Measurements from ENCODE around the gene CYB561D1. TPM values are rescaled to one million over a fixed set of nuclear protein-coding genes. Genes with fewer than 3 reads are reported as not detected.
A peak's percentile ranks its signal among the peaks of the same experiment; 100 is the strongest.

CYB561D1 gene
- total and polyA plus RNA-seq, 2 of the 8 experiments (the other 6 are each of a cell fraction or from before 2014, with no cell fraction given), result 3.6 to 3.8 TPM

GRCh38 chr1:109548321-109549267 lies 54.7 kb downstream of the CYB561D1 start, which contains the start of gene GNAI3 (continued):
- TF ChIP-seq JUND (IDR thresholded peaks at IDR 0.05; ENCODE audit: low read length), result no peak
- TF ChIP-seq NRF1 (IDR thresholded peaks at IDR 0.05; ENCODE audit: low read depth, low read length), result no peak
- no peak for TF ChIP-seq CTBP2 (IDR thresholded peaks at IDR 0.05; ENCODE audit: borderline replicate concordance, insufficient read depth, insufficient read length, low read length)
- TF ChIP-seq CEBPB (IDR thresholded peaks at IDR 0.05; ENCODE audit: low read depth, low read length), result no peak
- TF ChIP-seq YY1 (IDR thresholded peaks at IDR 0.05; ENCODE audit: low read depth, low read length), result 0 out of 2 replicates have a peak, but pooled peaks have one; percentile 8
- TF ChIP-seq, protein P1, sequence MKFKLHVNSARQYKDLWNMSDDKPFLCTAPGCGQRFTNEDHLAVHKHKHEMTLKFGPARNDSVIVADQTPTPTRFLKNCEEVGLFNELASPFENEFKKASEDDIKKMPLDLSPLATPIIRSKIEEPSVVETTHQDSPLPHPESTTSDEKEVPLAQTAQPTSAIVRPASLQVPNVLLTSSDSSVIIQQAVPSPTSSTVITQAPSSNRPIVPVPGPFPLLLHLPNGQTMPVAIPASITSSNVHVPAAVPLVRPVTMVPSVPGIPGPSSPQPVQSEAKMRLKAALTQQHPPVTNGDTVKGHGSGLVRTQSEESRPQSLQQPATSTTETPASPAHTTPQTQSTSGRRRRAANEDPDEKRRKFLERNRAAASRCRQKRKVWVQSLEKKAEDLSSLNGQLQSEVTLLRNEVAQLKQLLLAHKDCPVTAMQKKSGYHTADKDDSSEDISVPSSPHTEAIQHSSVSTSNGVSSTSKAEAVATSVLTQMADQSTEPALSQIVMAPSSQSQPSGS (IDR thresholded peaks at IDR 0.05; ENCODE audit: low read length), result no peak
- no peak for TF ChIP-seq CBX8 (IDR thresholded peaks at IDR 0.05; ENCODE audit: borderline replicate concordance, low read depth, low read length)
- TF ChIP-seq EP300 (IDR thresholded peaks at IDR 0.05; ENCODE audit: borderline replicate concordance in 1 of 2, low read depth in 2 of 2, low read length in 2 of 2), result no peak
- no peak for TF ChIP-seq EGR1 (IDR thresholded peaks at IDR 0.05; ENCODE audit: borderline replicate concordance, low read depth, low read length)
- TF ChIP-seq SIN3A (conservative IDR thresholded peaks at IDR 0.05 in 1 of 2, IDR thresholded peaks at IDR 0.05 in 1 of 2; ENCODE audit: low read depth in 1 of 2, low read length in 2 of 2), result peak in 1 of 2 experiments; percentile 76; a peak in 1 of 4 replicates
- TF ChIP-seq, protein P2, sequence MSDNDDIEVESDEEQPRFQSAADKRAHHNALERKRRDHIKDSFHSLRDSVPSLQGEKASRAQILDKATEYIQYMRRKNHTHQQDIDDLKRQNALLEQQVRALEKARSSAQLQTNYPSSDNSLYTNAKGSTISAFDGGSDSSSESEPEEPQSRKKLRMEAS (IDR thresholded peaks at IDR 0.05), result peak; percentile 71
- no peak for TF ChIP-seq TCF12 (IDR thresholded peaks at IDR 0.05; ENCODE audit: low read depth, low read length)
- no peak for TF ChIP-seq BRCA1 (IDR thresholded peaks at IDR 0.05; ENCODE audit: low read depth, low read length)
- peak; percentile 82 for TF ChIP-seq CREB1 (IDR thresholded peaks at IDR 0.05)
- TF ChIP-seq TBP (IDR thresholded peaks at IDR 0.05; ENCODE audit: low read depth, low read length), result peak; percentile 92
- no peak for TF ChIP-seq EZH2 (IDR thresholded peaks at IDR 0.05; ENCODE audit: low read depth, low read length, severe bottlenecking)
- peak; percentile 98 for TF ChIP-seq ASH2L (IDR thresholded peaks at IDR 0.05; ENCODE audit: low read length)
- TF ChIP-seq POU5F1 (IDR thresholded peaks at IDR 0.05; ENCODE audit: low read depth, low read length), result no peak
- no peak for TF ChIP-seq BCL11A (IDR thresholded peaks at IDR 0.05; ENCODE audit: low read depth in 2 of 2, low read length in 2 of 2)
- peak; percentile 90 for TF ChIP-seq KDM4A (IDR thresholded peaks at IDR 0.05; ENCODE audit: low read depth, low read length, severe bottlenecking)
- TF ChIP-seq, protein P3, sequence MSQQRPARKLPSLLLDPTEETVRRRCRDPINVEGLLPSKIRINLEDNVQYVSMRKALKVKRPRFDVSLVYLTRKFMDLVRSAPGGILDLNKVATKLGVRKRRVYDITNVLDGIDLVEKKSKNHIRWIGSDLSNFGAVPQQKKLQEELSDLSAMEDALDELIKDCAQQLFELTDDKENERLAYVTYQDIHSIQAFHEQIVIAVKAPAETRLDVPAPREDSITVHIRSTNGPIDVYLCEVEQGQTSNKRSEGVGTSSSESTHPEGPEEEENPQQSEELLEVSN (IDR thresholded peaks at IDR 0.05), result peak; percentile 31; the same call in 1 of the 2 replicates

All from H1 (cell line).